ENCODE data around the gene SDHAF3. TPM values are rescaled to one million over a fixed set of nuclear protein-coding genes. Genes with fewer than 3 reads are reported as not detected.
"Not testable (repeated sequence)": the region's sequence is repeated elsewhere in the genome, so short reads cannot be mapped to it uniquely, and the experiment has no call there.

Gene SDHAF3
- total RNA-seq, 1 experiment from 2014 or later = 27.4 TPM

DNA sequence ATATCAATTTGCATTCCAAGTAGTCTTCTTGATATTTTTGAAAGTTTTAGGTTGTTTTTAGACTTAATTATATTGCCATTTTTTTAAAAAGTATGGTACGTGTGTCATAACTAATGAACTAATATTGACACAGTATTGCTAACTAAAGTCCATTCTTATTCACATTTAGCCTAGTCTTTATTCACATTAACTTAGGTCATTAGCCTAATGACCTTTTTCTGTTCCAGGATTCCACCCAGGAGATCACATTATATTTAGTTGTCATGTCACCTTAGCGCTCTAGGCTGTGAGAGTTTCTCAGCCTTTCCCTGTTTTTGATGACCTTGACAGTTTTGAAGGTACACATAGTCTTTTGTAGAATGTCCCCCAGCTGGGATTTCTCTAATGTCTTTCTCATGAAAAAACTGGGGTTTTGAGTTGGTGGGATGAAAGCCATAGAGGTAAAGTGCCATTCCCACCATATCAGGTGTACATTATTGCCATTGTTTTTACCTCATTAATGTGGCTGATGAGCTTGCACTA lies 38.5 kb downstream of the SDHAF3 start:
- Histone ChIP-seq H2AFZ (no peak overlapping the region), H3K27ac (no peak overlapping the region), H3K9me3 (ENCODE audit: insufficient read depth, low read depth) (no peaks in the 10 kb centered on the region), H3K9me2 (ENCODE audit: insufficient read depth) (0 out of 2 replicates have a peak, but pooled peaks cover 4% of the 10 kb centered on the region), H3F3A (ENCODE audit: insufficient read depth, low read depth) (no peaks in the 10 kb centered on the region), H3K4me2 (no peak overlapping the region), H3K27me3 (ENCODE audit: insufficient read depth, low read depth) (no peaks in the 10 kb centered on the region), H3K4me1 (replicated peaks; ENCODE audit: insufficient read depth) (no peaks in the 10 kb centered on the region), H4K20me1 (ENCODE audit: insufficient read depth) (no peaks in the 10 kb centered on the region), H3K79me2 (ENCODE audit: low read depth) (no peaks in the 10 kb centered on the region), H3K36me3 (ENCODE audit: low read depth) (no peaks in the 10 kb centered on the region), H3K4me3 (no peak overlapping the region)
- ChIA-PET CTCF (no interaction called here), POLR2A (ENCODE audit: unreplicated experiment) (no interaction called here)
- intact Hi-C loops (cut with micrococcal nuclease; ENCODE audit: unreplicated experiment) = no loop called here
- DNase-seq = no peak
- BruUV-seq (replicated peaks) = no TSS peak
- TF ChIP-seq, protein P1, sequence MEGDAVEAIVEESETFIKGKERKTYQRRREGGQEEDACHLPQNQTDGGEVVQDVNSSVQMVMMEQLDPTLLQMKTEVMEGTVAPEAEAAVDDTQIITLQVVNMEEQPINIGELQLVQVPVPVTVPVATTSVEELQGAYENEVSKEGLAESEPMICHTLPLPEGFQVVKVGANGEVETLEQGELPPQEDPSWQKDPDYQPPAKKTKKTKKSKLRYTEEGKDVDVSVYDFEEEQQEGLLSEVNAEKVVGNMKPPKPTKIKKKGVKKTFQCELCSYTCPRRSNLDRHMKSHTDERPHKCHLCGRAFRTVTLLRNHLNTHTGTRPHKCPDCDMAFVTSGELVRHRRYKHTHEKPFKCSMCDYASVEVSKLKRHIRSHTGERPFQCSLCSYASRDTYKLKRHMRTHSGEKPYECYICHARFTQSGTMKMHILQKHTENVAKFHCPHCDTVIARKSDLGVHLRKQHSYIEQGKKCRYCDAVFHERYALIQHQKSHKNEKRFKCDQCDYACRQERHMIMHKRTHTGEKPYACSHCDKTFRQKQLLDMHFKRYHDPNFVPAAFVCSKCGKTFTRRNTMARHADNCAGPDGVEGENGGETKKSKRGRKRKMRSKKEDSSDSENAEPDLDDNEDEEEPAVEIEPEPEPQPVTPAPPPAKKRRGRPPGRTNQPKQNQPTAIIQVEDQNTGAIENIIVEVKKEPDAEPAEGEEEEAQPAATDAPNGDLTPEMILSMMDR (conservative IDR thresholded peaks at IDR 0.05) = no peak

- POLR2A ChIA-PET (ENCODE audit: unreplicated experiment); H3F3A ChIP-seq (ENCODE audit: insufficient read depth, low read depth); H3K9me3 ChIP-seq (ENCODE audit: insufficient read depth, low read depth); H3K36me3 ChIP-seq (ENCODE audit: low read depth); H3K4me1 ChIP-seq (replicated peaks; ENCODE audit: insufficient read depth); intact Hi-C loops (cut with micrococcal nuclease; ENCODE audit: unreplicated experiment); H3K4me2 ChIP-seq; H3K9me2 ChIP-seq (ENCODE audit: insufficient read depth); H3K79me2 ChIP-seq (ENCODE audit: low read depth); H3K27ac ChIP-seq; DNase-seq; CTCF ChIA-PET; H2AFZ ChIP-seq; BruUV-seq (replicated peaks); H3K27me3 ChIP-seq (ENCODE audit: insufficient read depth, low read depth); H3K4me3 ChIP-seq; H4K20me1 ChIP-seq (ENCODE audit: insufficient read depth): not testable (repeated sequence)
Measured at GRCh38 chr7:97159984-97160383, 42.5 kb downstream of the SDHAF3 start.

GRCh38 chr7:97161609-97162008 lies 44.1 kb downstream of the SDHAF3 start:
- POLR2A ChIA-PET (ENCODE audit: unreplicated experiment); H4K20me1 ChIP-seq (ENCODE audit: insufficient read depth); H3K4me3 ChIP-seq; intact Hi-C loops (cut with micrococcal nuclease; ENCODE audit: unreplicated experiment); H3K4me2 ChIP-seq; BruUV-seq (replicated peaks); H2AFZ ChIP-seq; H3K4me1 ChIP-seq (replicated peaks; ENCODE audit: insufficient read depth); H3K27me3 ChIP-seq (ENCODE audit: insufficient read depth, low read depth); H3K27ac ChIP-seq; H3K36me3 ChIP-seq (ENCODE audit: low read depth); H3K9me3 ChIP-seq (ENCODE audit: insufficient read depth, low read depth); H3K9me2 ChIP-seq (ENCODE audit: insufficient read depth); H3F3A ChIP-seq (ENCODE audit: insufficient read depth, low read depth); H3K79me2 ChIP-seq (ENCODE audit: low read depth); DNase-seq; CTCF ChIA-PET: not testable (repeated sequence)

DNA sequence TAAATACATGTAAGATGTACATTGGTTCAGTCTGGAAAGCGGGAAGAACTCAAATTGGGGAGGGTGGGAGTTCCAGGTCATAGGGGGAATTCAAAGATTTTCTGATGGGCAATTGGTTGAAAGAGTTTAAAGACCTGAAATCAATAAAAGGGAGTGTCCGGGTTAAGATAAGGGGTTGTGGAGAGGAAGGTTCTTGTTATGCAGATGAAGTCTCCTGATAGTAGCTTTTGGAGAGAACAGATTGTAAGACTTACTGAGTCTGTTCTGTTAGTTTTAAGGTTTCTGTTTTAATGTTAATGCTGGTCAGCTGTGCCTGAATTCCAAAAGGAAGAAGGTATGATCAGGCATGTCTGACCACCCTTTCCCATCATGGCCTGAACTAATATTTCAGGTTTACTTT lies 48.8 kb downstream of the SDHAF3 start:
- H3K79me2 ChIP-seq (ENCODE audit: low read depth) = no peaks in the 10 kb centered on the region
- H3K9me3 ChIP-seq (ENCODE audit: insufficient read depth, low read depth) = no peaks in the 10 kb centered on the region
- H3K4me1 ChIP-seq (replicated peaks; ENCODE audit: insufficient read depth) = no peaks in the 10 kb centered on the region
- intact Hi-C loops (cut with micrococcal nuclease; ENCODE audit: unreplicated experiment) = no loop called here
- H3K9me2 ChIP-seq (ENCODE audit: insufficient read depth) = no peaks in the 10 kb centered on the region
- BruUV-seq (replicated peaks) = no TSS peak
- no peak for TF ChIP-seq EZH2 (IDR thresholded peaks at IDR 0.05; ENCODE audit: low read depth)
- TF ChIP-seq, protein P1 (conservative IDR thresholded peaks at IDR 0.05) = no peak
- H3K36me3 ChIP-seq (ENCODE audit: low read depth) = no peaks in the 10 kb centered on the region
- no peaks in the 10 kb centered on the region for H3K27me3 ChIP-seq (ENCODE audit: insufficient read depth, low read depth)
- no peaks in the 10 kb centered on the region for H4K20me1 ChIP-seq (ENCODE audit: insufficient read depth)
- DNase-seq = no peak
- CTCF ChIA-PET = no interaction called here
- H2AFZ ChIP-seq = no peak overlapping the region
- H3F3A ChIP-seq (ENCODE audit: insufficient read depth, low read depth) = no peaks in the 10 kb centered on the region
- POLR2A ChIA-PET (ENCODE audit: unreplicated experiment) = no interaction called here
- H3K27ac ChIP-seq = no peak overlapping the region
- H3K4me2 ChIP-seq = no peak overlapping the region
- H3K4me3 ChIP-seq = no peak overlapping the region
